UCSD-AML1 (cell line): ENCODE results near the gene SCAF11.

Experiments used
- DNase-seq: peaks from one replicate; lab custom pipeline; 2025; ENCODE audit not compliant: unreplicated experiment; lab: John Stamatoyannopoulos, UW

SCAF11 gene

GRCh38 chr12:45930369-45930768, 60.0 kb downstream of the SCAF11 start:
- DNase-seq: no peak

GRCh38 chr12:45928309-45928708, 62.1 kb downstream of the SCAF11 start:
- DNase-seq: no peak

GRCh38 chr12:45918818-45919217, 71.6 kb downstream of the SCAF11 start:
- DNase-seq: no peak

GRCh38 chr12:45915405-45915804, 75.0 kb downstream of the SCAF11 start:
- DNase-seq: no peak

GRCh38 chr12:45914090-45914489, 76.3 kb downstream of the SCAF11 start:
- DNase-seq: no peak

GRCh38 chr12:45913631-45914030, 76.7 kb downstream of the SCAF11 start:
- DNase-seq: no peak

- DNase-seq: no peak
These were observed 77.6 kb downstream of the SCAF11 start for GRCh38 chr12:45912774-45913173.

- no peak for DNase-seq
These were observed 81.2 kb downstream of the SCAF11 start for GRCh38 chr12:45909041-45909713.

- DNase-seq: no peak
These were observed 82.4 kb downstream of the SCAF11 start for GRCh38 chr12:45907955-45908354.

- no peak for DNase-seq
These were observed 92.3 kb downstream of the SCAF11 start for GRCh38 chr12:45898094-45898493.

- no peak for DNase-seq
These were observed 94.4 kb downstream of the SCAF11 start for GRCh38 chr12:45895961-45896360.

GRCh38 chr12:45893240-45893639, 97.1 kb downstream of the SCAF11 start:
- DNase-seq: no peak

GRCh38 chr12:45890276-45890675, 100.1 kb downstream of the SCAF11 start:
- no peak for DNase-seq

- DNase-seq: no peak
These were observed 102.8 kb downstream of the SCAF11 start for GRCh38 chr12:45887544-45887943.

- no peak for DNase-seq
These were observed 103.7 kb downstream of the SCAF11 start for GRCh38 chr12:45886685-45887084.

- no peak for DNase-seq
These were observed 107.2 kb downstream of the SCAF11 start for GRCh38 chr12:45883187-45883586.

- DNase-seq: no peak
These were observed 109.8 kb downstream of the SCAF11 start for GRCh38 chr12:45880533-45880932.

- DNase-seq: no peak
These were observed 110.9 kb downstream of the SCAF11 start for GRCh38 chr12:45879363-45879895.

GRCh38 chr12:45878630-45879255, 111.6 kb downstream of the SCAF11 start:
- no peak for DNase-seq

GRCh38 chr12:45877069-45877468, 113.3 kb downstream of the SCAF11 start:
- DNase-seq: no peak

- no peak for DNase-seq
These were observed 117.9 kb downstream of the SCAF11 start for GRCh38 chr12:45872446-45872845.
